Adrenal gland (tissue), 5 donors: ENCODE measurements around the gene N4BP2.
"Not testable (repeated sequence)": the region's sequence is repeated elsewhere in the genome, so short reads cannot be mapped to it uniquely, and the experiment has no call there.

Experiments
- POLR2A ChIP-seq, 2 donors: fragments of 450-650 bp; IDR thresholded peaks; one replicate each; pipeline ENCODE4 v1.6.1; 2017; ENCODE audit warnings: antibody characterized with exemption in 2 of 2, mild to moderate bottlenecking in 2 of 2, moderate library complexity in 1 of 2
- TF ChIP-seq, protein P1 (sequence below), 6 experiments: fragments of 450-650 bp in 4 of 6; fragments of 200-600 bp in 2 of 6; sonication (generic) in 1 of 6; IDR thresholded peaks; 1 replicate in 5 of 6; 2 replicates in 1 of 6; pipeline versions ENCODE4 v1.5.1 to v1.8.0; 2016 to 2021; ENCODE audit warnings: antibody characterized with exemption in 6 of 6, mild to moderate bottlenecking in 2 of 6, moderate library complexity in 1 of 6
- donor health status: DM: no; HTN: no; CAD: no.

DNA sequence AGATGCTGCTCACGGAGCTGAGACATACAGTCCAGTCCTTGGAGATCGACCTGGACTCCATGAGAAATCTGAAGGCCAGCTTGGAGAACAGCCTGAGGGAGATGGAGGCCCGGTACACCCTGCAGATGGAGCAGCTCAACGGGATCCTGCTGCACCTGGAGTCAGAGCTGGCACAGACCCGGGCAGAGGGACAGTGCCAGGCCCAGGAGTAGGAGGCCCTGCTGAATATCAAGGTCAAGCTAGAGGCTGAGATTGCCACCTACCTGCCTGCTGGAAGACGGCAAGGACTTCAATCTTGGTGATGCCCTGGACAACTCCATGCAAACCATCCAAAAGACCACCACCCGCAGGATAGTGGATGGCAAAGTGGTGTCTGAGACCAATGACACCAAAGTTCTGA, 35.5 kb upstream of the N4BP2 start:
- TF ChIP-seq, protein P1, sequence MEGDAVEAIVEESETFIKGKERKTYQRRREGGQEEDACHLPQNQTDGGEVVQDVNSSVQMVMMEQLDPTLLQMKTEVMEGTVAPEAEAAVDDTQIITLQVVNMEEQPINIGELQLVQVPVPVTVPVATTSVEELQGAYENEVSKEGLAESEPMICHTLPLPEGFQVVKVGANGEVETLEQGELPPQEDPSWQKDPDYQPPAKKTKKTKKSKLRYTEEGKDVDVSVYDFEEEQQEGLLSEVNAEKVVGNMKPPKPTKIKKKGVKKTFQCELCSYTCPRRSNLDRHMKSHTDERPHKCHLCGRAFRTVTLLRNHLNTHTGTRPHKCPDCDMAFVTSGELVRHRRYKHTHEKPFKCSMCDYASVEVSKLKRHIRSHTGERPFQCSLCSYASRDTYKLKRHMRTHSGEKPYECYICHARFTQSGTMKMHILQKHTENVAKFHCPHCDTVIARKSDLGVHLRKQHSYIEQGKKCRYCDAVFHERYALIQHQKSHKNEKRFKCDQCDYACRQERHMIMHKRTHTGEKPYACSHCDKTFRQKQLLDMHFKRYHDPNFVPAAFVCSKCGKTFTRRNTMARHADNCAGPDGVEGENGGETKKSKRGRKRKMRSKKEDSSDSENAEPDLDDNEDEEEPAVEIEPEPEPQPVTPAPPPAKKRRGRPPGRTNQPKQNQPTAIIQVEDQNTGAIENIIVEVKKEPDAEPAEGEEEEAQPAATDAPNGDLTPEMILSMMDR (IDR thresholded peaks at IDR 0.05), result not testable (repeated sequence)
- not testable (repeated sequence) for TF ChIP-seq POLR2A (IDR thresholded peaks at IDR 0.05)
